Measurements from ENCODE around the gene EPN2.

- no peak for TF ChIP-seq POLR2AphosphoS5 (IDR thresholded peaks at IDR 0.05; ENCODE audit: low read depth)
- TF ChIP-seq CTCF (conservative IDR thresholded peaks at IDR 0.05; ENCODE audit: low read depth in 2 of 2), result no peak
- TF ChIP-seq ZNF331 (CRISPR knock-in tag; IDR thresholded peaks at IDR 0.05; ENCODE audit: low read depth), result no peak
- TF ChIP-seq EZH2 (IDR thresholded peaks at IDR 0.05; ENCODE audit: low read depth, unreplicated experiment), result no peak
- TF ChIP-seq ETS1 (IDR thresholded peaks at IDR 0.05), result no peak
- no peak for TF ChIP-seq CREB1 (CRISPR knock-in tag; IDR thresholded peaks at IDR 0.05; ENCODE audit: low read depth)
- no peak for TF ChIP-seq REST (IDR thresholded peaks at IDR 0.05; ENCODE audit: unreplicated experiment)
- no peak for TF ChIP-seq EZH2phosphoT487 (IDR thresholded peaks at IDR 0.05; ENCODE audit: unreplicated experiment)
- no peak for TF ChIP-seq NANOG (IDR thresholded peaks at IDR 0.05; ENCODE audit: borderline replicate concordance)
- TF ChIP-seq ZNF114 (CRISPR knock-in tag; IDR thresholded peaks at IDR 0.05), result no peak
These were observed 44.0 kb downstream of the EPN2 start for GRCh38 chr17:19281161-19281560.
